ENCODE results near the gene LMNA. TPM values are rescaled to one million over a fixed set of nuclear protein-coding genes. Genes with fewer than 3 reads are reported as not detected.
A peak's percentile ranks its signal among the peaks of the same experiment; 100 is the strongest.
"Not testable (repeated sequence)": the region's sequence is repeated elsewhere in the genome, so short reads cannot be mapped to it uniquely, and the experiment has no call there.

LMNA gene
- total RNA-seq, 1 donor from 2014 or later, result 293 TPM

DNA sequence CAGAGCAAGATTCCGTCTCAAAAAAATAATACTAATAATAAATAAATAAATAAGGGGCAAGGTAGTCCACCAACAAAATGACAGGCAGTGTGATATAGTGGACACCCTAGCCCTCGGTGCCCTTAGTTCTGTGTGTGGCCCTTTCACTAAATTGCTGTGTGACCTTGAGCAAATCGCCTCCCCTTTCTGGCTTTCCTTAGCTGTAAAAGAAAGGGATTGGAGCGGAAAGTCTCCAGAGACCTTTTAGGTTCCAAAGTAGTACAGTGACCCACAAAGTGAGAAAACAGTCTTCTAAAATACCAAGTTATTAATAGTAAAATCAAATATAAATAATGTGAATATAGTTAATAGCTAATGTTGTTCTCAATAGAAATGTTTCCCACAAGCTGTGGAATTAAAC lies 7.6 kb downstream of the LMNA start:
- DNase-seq (ENCODE audit: low spot score), result no peak

DNA sequence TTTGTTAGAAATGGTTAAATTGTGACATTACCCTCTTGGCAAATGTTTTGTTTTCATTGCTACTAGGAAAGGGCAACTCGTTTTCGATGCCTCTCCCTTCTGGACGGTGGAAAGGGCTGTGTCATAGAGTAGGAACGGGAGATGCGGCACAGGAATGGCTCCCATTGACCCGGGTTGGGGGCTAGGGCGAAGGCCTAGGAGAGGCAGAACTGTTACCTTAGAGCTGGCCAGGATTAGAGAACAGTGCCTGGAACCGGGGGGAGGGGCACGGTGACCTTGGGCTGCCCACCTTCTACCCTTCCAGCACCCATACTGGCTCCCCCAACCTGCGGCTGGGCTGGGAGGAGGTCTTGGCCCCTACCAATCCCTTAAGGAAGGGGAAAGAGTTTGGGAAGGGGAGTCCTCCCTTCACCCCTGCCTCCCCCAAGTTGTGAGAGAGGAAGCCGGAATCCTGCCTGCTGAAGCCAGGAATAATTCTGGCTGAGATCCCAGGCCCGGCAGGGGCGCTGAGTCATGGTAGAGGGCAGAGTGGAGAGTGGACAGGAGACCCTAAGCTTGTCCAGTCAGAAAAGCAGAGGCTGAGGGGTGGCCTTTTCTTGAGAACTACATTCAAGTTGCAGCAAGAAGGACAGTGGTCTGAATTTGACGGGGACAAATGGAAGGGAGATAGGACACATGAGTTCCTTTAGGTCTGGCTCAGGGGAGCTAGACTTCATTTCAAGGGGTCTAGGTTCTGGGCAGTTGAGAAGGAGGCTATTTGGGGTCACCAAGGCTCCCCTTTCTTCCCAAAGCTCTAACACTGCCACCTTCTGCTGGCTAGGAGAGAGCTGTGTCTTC lies 8.2 kb downstream of the LMNA start:
- peak; percentile 81 for DNase-seq (ENCODE audit: low spot score)

DNA sequence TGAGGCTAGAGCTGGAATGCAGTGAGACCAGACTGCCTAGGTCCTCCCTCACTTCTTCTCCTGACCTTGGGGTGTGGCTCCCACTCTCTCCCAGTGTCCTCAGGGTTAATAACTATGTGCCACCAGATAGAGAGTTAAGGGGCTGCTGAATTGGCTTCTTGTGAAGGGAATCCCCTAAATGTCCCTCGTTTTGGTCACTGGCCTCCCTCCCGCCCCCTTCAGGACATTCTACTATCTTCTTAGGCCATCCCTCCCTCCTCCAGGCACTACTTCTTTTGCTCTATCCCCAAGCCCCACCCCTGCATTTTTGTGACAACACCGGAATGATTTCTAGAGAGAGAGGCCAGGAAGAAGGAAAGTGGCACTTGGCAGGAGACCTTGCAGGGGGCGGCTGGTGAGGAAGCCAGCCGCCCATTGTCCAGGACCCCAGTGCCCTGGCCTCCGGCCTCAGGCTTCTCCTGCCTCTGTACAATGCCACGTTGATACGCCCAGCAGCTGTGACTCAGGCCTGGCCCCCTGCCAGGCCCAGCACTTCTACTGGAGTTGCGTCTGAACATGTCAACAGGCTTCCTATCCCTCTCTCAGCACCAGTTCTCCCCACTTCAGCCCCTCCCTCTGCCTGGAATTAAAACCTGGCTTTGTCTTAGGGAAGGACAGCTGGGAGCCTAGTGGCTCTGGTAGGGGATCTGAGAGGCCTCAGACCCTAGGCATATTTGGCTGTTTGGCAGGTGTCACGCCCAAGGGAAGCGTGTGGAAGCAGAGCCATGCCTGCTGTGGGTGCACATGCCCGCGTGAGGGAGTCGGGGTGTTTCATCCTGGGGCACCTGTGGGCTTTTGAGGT lies 9.1 kb downstream of the LMNA start:
- DNase-seq (ENCODE audit: low spot score), result peak; percentile 96

GRCh38 chr1:156124557-156125483 lies 10.3 kb downstream of the LMNA start:
- DNase-seq (ENCODE audit: low spot score), result peak; percentile 59

- DNase-seq (ENCODE audit: low spot score), result not testable (repeated sequence)
Measured at GRCh38 chr1:156125544-156125943, 11.0 kb downstream of the LMNA start.

DNA sequence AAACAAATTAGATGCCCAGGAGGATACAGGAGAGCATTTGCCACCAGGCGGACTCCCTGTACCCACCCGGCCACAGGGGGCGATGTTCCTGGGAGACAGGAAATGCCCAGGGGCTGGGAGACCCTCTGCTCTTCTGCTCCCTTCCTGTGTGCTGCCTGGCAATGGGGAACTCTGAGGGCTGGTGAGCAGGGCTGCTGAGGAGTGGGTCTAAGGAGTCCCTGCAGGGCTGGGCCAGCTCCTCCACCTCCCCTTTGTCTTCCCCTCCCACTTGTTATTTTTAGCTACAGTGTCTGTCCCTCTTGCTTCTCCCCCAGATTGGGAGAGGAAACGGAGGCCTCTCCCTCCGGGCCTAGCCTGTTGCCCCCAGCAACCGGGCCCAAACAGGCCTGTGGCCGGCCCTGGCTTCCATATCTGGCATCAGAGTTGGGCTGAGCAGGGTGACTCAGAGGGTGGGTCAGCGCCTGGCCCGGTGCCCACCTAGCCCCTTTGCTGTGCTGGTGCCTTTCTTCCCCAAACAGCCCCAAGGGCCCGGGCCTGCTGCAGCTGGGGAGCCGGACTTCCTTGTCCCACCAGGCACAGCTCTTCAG lies 11.6 kb downstream of the LMNA start:
- DNase-seq (ENCODE audit: low spot score), result peak; percentile 79

- DNase-seq (ENCODE audit: low spot score), result no peak
Measured at GRCh38 chr1:156126630-156127534, 12.4 kb downstream of the LMNA start.

- DNase-seq (ENCODE audit: low spot score), result no peak
Measured at GRCh38 chr1:156128308-156128653, 13.8 kb downstream of the LMNA start.

DNA sequence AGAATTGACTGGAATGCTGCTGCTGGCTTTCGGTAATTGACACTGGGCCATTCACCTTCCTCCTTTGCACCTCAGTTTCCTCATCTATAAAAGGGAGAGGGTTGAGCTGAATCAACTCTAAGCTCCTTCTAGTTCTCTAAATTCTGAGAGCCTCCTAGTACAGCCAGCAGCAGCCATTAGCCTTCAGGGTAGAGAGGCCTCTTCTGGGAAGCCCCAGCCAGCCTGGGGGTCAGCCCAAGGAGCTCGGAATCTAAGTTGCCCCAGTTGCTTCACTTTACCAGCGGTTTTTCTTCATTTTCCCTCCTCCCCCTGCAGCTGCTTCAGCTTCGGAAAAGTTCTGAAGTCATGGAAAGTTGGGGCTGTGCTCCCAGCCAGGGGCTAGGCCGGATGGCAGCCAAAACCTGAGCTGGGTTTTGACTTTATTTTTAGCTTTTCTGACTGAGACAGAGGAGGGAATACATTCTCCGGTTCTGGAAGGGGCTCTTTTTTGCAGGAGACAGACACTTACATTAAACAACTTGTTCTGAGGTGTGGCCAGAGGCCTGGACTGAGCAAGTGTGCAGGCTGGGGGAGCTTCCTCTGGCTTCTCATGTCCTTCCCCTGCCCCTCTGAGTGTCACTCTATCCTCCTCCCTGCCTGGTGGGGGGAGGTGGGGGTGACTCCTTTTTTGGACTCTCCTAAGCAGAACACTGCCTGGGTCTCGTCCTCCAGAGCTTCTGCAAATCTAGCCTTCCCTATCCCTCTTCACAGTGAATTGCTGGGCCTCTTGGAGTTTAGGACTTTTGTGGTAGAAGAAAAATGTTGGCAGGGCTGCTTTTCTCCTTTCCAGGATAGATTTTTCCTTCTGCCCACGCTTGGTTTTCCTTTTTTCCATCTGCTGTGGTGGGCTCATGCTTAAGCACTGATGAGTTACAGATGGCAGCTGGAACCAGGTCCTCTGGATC lies 14.4 kb downstream of the LMNA start:
- peak; percentile 58 for DNase-seq (ENCODE audit: low spot score)

GRCh38 chr1:156129687-156130577 lies 15.4 kb downstream of the LMNA start:
- peak; percentile 88 for DNase-seq (ENCODE audit: low spot score)

DNA sequence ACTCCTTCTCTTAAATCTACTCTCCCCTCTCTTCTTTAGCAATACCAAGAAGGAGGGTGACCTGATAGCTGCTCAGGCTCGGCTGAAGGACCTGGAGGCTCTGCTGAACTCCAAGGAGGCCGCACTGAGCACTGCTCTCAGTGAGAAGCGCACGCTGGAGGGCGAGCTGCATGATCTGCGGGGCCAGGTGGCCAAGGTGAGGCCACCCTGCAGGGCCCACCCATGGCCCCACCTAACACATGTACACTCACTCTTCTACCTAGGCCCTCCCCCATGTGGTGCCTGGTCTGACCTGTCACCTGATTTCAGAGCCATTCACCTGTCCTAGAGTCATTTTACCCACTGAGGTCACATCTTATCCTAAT lies 16.0 kb downstream of the LMNA start:
- no peak for DNase-seq (ENCODE audit: low spot score)

DNA sequence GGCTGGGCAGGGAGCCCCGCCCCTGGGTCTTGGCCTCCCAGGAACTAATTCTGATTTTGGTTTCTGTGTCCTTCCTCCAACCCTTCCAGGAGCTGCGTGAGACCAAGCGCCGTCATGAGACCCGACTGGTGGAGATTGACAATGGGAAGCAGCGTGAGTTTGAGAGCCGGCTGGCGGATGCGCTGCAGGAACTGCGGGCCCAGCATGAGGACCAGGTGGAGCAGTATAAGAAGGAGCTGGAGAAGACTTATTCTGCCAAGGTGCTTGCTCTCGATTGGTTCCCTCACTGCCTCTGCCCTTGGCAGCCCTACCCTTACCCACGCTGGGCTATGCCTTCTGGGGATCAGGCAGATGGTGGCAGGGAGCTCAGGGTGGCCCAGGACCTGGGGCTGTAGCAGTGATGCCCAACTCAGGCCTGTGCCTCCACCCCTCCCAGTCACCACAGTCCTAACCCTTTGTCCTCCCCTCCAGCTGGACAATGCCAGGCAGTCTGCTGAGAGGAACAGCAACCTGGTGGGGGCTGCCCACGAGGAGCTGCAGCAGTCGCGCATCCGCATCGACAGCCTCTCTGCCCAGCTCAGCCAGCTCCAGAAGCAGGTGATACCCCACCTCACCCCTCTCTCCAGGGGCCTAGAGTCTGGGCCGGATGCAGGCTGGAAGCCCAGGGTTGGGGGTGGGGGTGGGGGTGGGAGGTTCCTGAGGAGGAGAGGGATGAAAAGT lies 20.4 kb downstream of the LMNA start:
- DNase-seq (ENCODE audit: low spot score), result no peak

DNA sequence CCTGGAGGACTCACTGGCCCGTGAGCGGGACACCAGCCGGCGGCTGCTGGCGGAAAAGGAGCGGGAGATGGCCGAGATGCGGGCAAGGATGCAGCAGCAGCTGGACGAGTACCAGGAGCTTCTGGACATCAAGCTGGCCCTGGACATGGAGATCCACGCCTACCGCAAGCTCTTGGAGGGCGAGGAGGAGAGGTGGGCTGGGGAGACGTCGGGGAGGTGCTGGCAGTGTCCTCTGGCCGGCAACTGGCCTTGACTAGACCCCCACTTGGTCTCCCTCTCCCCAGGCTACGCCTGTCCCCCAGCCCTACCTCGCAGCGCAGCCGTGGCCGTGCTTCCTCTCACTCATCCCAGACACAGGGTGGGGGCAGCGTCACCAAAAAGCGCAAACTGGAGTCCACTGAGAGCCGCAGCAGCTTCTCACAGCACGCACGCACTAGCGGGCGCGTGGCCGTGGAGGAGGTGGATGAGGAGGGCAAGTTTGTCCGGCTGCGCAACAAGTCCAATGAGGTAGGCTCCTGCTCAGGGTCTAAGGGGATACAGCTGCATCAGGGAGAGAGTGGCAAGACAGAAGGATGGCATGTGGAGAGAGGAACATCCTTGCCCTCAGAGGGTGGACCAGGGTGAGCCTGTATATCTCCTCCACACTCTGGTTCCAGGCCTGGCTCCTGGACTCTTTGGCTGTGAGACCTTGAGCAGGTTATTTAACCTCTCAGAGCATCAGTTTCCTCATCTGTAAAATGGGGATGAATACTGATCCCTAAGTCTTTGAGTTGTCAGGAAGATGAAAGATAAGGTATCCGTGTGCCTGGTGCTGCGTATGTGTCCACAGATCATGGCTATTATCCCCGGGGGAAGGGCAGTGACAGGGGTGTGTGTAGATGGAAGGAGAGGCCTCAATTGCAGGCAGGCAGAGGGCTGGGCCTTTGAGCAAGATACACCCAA lies 21.7 kb downstream of the LMNA start:
- no peak for DNase-seq (ENCODE audit: low spot score)

- DNase-seq (ENCODE audit: low spot score), result no peak
Measured at GRCh38 chr1:156136970-156137483, 22.5 kb downstream of the LMNA start.

DNA sequence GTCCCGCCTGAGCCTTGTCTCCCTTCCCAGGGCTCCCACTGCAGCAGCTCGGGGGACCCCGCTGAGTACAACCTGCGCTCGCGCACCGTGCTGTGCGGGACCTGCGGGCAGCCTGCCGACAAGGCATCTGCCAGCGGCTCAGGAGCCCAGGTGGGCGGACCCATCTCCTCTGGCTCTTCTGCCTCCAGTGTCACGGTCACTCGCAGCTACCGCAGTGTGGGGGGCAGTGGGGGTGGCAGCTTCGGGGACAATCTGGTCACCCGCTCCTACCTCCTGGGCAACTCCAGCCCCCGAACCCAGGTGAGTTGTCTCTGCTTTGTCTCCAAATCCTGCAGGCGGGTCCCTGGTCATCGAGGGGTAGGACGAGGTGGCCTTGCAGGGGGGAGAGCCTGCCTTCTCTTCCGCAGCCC lies 24.0 kb downstream of the LMNA start:
- DNase-seq (ENCODE audit: low spot score), result no peak

All from mucosa of gallbladder (tissue), 1 donor.